Measurements from ENCODE around the gene PPP2R3C. TPM values are rescaled to one million over a fixed set of nuclear protein-coding genes. Genes with fewer than 3 reads are reported as not detected.

The PPP2R3C gene
- total and polyA plus RNA-seq, 2 of the 13 experiments (the other 11 are each of a cell fraction or from before 2014, with no cell fraction given), result 63.4 to 102 TPM

DNA sequence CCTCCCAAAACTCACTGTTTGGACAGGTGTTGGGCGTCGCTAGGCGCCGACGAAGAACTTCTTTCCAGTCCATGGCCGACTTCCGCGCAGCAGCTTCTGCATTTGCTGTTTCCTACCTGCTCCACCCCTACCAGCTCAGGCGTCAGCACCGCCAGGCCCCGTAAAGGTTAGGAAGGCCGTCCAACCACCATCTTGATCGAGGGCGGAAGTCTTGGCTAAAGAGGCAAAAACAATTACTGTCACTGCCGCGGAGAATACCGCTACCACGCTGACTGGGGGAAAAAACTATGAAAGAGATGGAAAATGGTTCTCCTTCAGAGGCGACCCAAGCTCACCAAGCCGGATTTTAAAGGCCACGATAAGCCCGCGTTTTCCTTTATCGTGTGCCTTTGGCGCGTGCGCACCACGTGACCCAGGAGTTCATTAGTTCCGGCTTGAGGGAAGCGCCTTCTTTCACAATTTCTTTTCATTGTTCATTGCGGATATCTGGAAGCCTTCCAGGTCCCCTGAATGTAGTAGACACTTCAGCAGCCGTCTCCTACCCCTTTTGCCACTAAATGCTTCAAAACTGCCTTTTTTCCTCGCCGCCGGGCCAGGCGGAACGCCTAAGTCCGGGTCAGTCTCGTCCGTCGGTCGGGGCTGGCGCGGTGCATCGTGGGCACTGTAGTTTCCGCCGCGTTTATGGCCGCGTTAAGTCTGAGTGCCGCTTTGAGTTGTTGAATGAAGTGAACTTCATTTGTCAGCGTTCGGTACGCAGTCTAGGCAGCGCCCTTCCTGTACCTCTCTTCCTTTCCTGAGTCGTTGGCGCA, at the start of gene PPP2R3C, which contains the start of gene PRORP (continued):
- TF ChIP-seq, protein P1, sequence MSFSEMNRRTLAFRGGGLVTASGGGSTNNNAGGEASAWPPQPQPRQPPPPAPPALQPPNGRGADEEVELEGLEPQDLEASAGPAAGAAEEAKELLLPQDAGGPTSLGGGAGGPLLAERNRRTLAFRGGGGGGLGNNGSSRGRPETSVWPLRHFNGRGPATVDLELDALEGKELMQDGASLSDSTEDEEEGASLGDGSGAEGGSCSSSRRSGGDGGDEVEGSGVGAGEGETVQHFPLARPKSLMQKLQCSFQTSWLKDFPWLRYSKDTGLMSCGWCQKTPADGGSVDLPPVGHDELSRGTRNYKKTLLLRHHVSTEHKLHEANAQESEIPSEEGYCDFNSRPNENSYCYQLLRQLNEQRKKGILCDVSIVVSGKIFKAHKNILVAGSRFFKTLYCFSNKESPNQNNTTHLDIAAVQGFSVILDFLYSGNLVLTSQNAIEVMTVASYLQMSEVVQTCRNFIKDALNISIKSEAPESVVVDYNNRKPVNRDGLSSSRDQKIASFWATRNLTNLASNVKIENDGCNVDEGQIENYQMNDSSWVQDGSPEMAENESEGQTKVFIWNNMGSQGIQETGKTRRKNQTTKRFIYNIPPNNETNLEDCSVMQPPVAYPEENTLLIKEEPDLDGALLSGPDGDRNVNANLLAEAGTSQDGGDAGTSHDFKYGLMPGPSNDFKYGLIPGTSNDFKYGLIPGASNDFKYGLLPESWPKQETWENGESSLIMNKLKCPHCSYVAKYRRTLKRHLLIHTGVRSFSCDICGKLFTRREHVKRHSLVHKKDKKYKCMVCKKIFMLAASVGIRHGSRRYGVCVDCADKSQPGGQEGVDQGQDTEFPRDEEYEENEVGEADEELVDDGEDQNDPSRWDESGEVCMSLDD (CRISPR knock-in tag; IDR thresholded peaks at IDR 0.05; ENCODE audit: borderline replicate concordance), result peak; percentile 78
- TF ChIP-seq SUZ12 (IDR thresholded peaks at IDR 0.05; ENCODE audit: low read depth, low read length) (peak; percentile 82), GABPA (IDR thresholded peaks at IDR 0.05; ENCODE audit: low read depth, low read length) (peak; percentile 83), GABPA (CRISPR knock-in tag; IDR thresholded peaks at IDR 0.05; ENCODE audit: low read depth) (peak; percentile 89), ZFP36L2 (CRISPR knock-in tag; IDR thresholded peaks at IDR 0.05) (peak; percentile 97), HNRNPK (IDR thresholded peaks at IDR 0.05; ENCODE audit: low read depth, low read length, poor library complexity, severe bottlenecking) (no peak), ZNF24 (IDR thresholded peaks at IDR 0.05) (peak; percentile 93), TAF15 (IDR thresholded peaks at IDR 0.05; ENCODE audit: low read depth, low read length, poor library complexity, severe bottlenecking) (no peak), NFIB (CRISPR knock-in tag; IDR thresholded peaks at IDR 0.05; ENCODE audit: borderline replicate concordance) (peak; percentile 96; the same call in 1 of the 2 replicates), ZNF616 (CRISPR knock-in tag; IDR thresholded peaks at IDR 0.05; ENCODE audit: low read depth) (peak; percentile 89)
- TF ChIP-seq, protein P2, sequence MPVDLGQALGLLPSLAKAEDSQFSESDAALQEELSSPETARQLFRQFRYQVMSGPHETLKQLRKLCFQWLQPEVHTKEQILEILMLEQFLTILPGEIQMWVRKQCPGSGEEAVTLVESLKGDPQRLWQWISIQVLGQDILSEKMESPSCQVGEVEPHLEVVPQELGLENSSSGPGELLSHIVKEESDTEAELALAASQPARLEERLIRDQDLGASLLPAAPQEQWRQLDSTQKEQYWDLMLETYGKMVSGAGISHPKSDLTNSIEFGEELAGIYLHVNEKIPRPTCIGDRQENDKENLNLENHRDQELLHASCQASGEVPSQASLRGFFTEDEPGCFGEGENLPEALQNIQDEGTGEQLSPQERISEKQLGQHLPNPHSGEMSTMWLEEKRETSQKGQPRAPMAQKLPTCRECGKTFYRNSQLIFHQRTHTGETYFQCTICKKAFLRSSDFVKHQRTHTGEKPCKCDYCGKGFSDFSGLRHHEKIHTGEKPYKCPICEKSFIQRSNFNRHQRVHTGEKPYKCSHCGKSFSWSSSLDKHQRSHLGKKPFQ (CRISPR knock-in tag; IDR thresholded peaks at IDR 0.05; ENCODE audit: insufficient replicate concordance), result peak; percentile 98
- TF ChIP-seq, protein P3, sequence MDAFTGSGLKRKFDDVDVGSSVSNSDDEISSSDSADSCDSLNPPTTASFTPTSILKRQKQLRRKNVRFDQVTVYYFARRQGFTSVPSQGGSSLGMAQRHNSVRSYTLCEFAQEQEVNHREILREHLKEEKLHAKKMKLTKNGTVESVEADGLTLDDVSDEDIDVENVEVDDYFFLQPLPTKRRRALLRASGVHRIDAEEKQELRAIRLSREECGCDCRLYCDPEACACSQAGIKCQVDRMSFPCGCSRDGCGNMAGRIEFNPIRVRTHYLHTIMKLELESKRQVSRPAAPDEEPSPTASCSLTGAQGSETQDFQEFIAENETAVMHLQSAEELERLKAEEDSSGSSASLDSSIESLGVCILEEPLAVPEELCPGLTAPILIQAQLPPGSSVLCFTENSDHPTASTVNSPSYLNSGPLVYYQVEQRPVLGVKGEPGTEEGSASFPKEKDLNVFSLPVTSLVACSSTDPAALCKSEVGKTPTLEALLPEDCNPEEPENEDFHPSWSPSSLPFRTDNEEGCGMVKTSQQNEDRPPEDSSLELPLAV (CRISPR knock-in tag; conservative IDR thresholded peaks at IDR 0.05; ENCODE audit: low read depth), result 0 out of 2 replicates have a peak, but pooled peaks have one; percentile 37
- TF ChIP-seq, protein P4, sequence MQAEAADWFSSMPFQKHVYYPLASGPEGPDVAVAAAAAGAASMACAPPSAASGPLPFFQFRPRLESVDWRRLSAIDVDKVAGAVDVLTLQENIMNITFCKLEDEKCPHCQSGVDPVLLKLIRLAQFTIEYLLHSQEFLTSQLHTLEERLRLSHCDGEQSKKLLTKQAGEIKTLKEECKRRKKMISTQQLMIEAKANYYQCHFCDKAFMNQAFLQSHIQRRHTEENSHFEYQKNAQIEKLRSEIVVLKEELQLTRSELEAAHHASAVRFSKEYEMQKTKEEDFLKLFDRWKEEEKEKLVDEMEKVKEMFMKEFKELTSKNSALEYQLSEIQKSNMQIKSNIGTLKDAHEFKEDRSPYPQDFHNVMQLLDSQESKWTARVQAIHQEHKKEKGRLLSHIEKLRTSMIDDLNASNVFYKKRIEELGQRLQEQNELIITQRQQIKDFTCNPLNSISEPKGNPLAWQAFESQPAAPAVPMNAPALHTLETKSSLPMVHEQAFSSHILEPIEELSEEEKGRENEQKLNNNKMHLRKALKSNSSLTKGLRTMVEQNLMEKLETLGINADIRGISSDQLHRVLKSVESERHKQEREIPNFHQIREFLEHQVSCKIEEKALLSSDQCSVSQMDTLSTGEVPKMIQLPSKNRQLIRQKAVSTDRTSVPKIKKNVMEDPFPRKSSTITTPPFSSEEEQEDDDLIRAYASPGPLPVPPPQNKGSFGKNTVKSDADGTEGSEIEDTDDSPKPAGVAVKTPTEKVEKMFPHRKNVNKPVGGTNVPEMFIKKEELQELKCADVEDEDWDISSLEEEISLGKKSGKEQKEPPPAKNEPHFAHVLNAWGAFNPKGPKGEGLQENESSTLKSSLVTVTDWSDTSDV (CRISPR knock-in tag; IDR thresholded peaks at IDR 0.05), result peak; percentile 99
